H9 (cell line): Measurements from ENCODE around the gene IMPACT. TPM values are rescaled to one million over a fixed set of nuclear protein-coding genes. Genes with fewer than 3 reads are reported as not detected.

ENCODE experiments used
- DNase-seq: peaks from one replicate; pipeline ENCODE4 v3.0.0-alpha.2; 2017
- H2AFZ ChIP-seq: one replicate; pipeline ENCODE4 v1.6.1; 2013; ENCODE audit warnings: mild to moderate bottlenecking, low read length, control low read depth, moderate library complexity
- H2AK5ac ChIP-seq: 2 replicates; pipeline ENCODE4 v1.6.1; 2013; ENCODE audit warnings: low read length, control low read depth, mixed read lengths; ENCODE audit not compliant: insufficient read length
- H2BK120ac ChIP-seq: one replicate; pipeline ENCODE4 v1.6.1; 2013; ENCODE audit warnings: low read depth, mild to moderate bottlenecking, low read length, control low read depth, inconsistent platforms; ENCODE audit not compliant: poor library complexity, severe bottlenecking
- H2BK12ac ChIP-seq: 2 replicates; pipeline ENCODE4 v1.6.1; 2013; ENCODE audit warnings: low read length, control low read depth, mixed read lengths, low read depth; ENCODE audit not compliant: insufficient read length
- H2BK15ac ChIP-seq: 2 replicates; pipeline ENCODE4 v1.6.1; 2013; ENCODE audit warnings: low read depth, low read length, control low read depth
- H2BK20ac ChIP-seq: one replicate; pipeline ENCODE4 v1.6.1; 2013; ENCODE audit warnings: low read depth, mild to moderate bottlenecking, low read length, control low read depth, inconsistent platforms; ENCODE audit not compliant: poor library complexity, severe bottlenecking
- H2BK5ac ChIP-seq: 2 replicates; pipeline ENCODE4 v1.6.1; 2013; ENCODE audit warnings: low read length, control low read depth, mixed read lengths; ENCODE audit not compliant: insufficient read length
- H3K14ac ChIP-seq: 2 replicates; pipeline ENCODE4 v1.6.1; 2013; ENCODE audit warnings: low read length, control low read depth; ENCODE audit not compliant: insufficient read depth
- H3K18ac ChIP-seq: 2 replicates; pipeline ENCODE4 v1.6.1; 2013; ENCODE audit warnings: low read depth, mild to moderate bottlenecking, mixed read lengths, low read length, control low read depth; ENCODE audit not compliant: insufficient read length
- H3K23ac ChIP-seq: 2 replicates; pipeline ENCODE4 v1.6.1; 2013; ENCODE audit warnings: low read length, control low read depth, mixed read lengths, low read depth; ENCODE audit not compliant: insufficient read length
- H3K23me2 ChIP-seq: 2 replicates; pipeline ENCODE4 v1.6.1; 2013; ENCODE audit warnings: low read depth, mild to moderate bottlenecking, mixed read lengths, low read length, control low read depth; ENCODE audit not compliant: insufficient read length, poor library complexity, severe bottlenecking
- H3K27ac ChIP-seq: 2 replicates; pipeline ENCODE4 v1.5.1; 2013; ENCODE audit warnings: low read length, control low read depth, mixed read lengths, low read depth; ENCODE audit not compliant: insufficient read length
- H3K27me3 ChIP-seq: 2 replicates; pipeline ENCODE4 v1.6.1; 2013; ENCODE audit warnings: low read length, control low read depth, inconsistent platforms; ENCODE audit not compliant: insufficient read depth
- H3K4ac ChIP-seq: 2 replicates; pipeline ENCODE4 v1.6.1; 2013; ENCODE audit warnings: low read depth, mild to moderate bottlenecking, control low read depth, inconsistent platforms, low read length, moderate library complexity
- H3K4me1 ChIP-seq: 2 replicates; pipeline ENCODE4 v1.6.1; 2013; ENCODE audit warnings: low read length, control low read depth, inconsistent platforms; ENCODE audit not compliant: insufficient read depth
- H3K4me2 ChIP-seq: 2 replicates; pipeline ENCODE4 v1.6.1; 2013; ENCODE audit warnings: low read length, control low read depth, mixed read lengths; ENCODE audit not compliant: insufficient read length, insufficient read depth
- H3K56ac ChIP-seq: 2 replicates; pipeline ENCODE4 v1.6.1; 2013; ENCODE audit warnings: low read depth, mild to moderate bottlenecking, mixed read lengths, low read length, control low read depth; ENCODE audit not compliant: insufficient read length
- H3K79me1 ChIP-seq: 2 replicates; pipeline ENCODE4 v1.6.1; 2013; ENCODE audit warnings: low read depth, mild to moderate bottlenecking, moderate library complexity, low read length, control low read depth, inconsistent platforms; ENCODE audit not compliant: insufficient read depth, poor library complexity, severe bottlenecking
- H3K79me2 ChIP-seq: 2 replicates; pipeline ENCODE4 v1.6.1; 2013; ENCODE audit warnings: low read length, control low read depth, inconsistent platforms; ENCODE audit not compliant: insufficient read depth
- H3K9ac ChIP-seq: 2 replicates; pipeline ENCODE4 v1.6.1; 2013; ENCODE audit warnings: low read length, control low read depth, mixed read lengths; ENCODE audit not compliant: insufficient read length; ENCODE audit errors: extremely low read depth
- H3K9me3 ChIP-seq: one replicate; pipeline ENCODE4 v1.6.1; 2013; ENCODE audit warnings: low read depth, low read length, inconsistent platforms; ENCODE audit not compliant: control insufficient read depth
- H3T11ph ChIP-seq: one replicate; pipeline ENCODE4 v1.6.1; 2013; ENCODE audit warnings: mild to moderate bottlenecking, low read length, control low read depth, inconsistent platforms
- H4K20me1 ChIP-seq: one replicate; pipeline ENCODE4 v1.6.1; 2013; ENCODE audit not compliant: control insufficient read depth, insufficient read length, insufficient read depth
- H4K5ac ChIP-seq: 2 replicates; pipeline ENCODE4 v1.6.1; 2013; ENCODE audit warnings: low read depth, mild to moderate bottlenecking, mixed read lengths, low read length, control low read depth; ENCODE audit not compliant: insufficient read length
- H4K8ac ChIP-seq: replicated peaks from 2 replicates; pipeline ENCODE4 v1.6.1; 2013; ENCODE audit warnings: low read length, control low read depth, mixed read lengths, low read depth; ENCODE audit not compliant: insufficient read length
- H4K91ac ChIP-seq: 2 replicates; pipeline ENCODE4 v1.6.1; 2013; ENCODE audit warnings: low read depth, mild to moderate bottlenecking, moderate library complexity, mixed read lengths, low read length, control low read depth; ENCODE audit not compliant: insufficient read length
- H3K27ac Mint-ChIP-seq, 3 experiments: 2 replicates in 2 of 3; 3 replicates in 1 of 3; pipeline ENCODE4 v1.8.0; 2020 to 2021; ENCODE audit warnings: mixed read lengths in 3 of 3, mild to moderate bottlenecking in 1 of 3, moderate library complexity in 1 of 3
- H3K27me3 Mint-ChIP-seq: 2 replicates; pipeline ENCODE4 v1.8.0; 2021; ENCODE audit warnings: low read depth, mild to moderate bottlenecking, moderate library complexity, mixed read lengths
- H3K36me3 Mint-ChIP-seq, 3 experiments: 2 replicates in 2 of 3; 3 replicates in 1 of 3; pipeline ENCODE4 v1.8.0; 2020 to 2021; ENCODE audit warnings: low read depth in 3 of 3, mixed read lengths in 3 of 3; ENCODE audit not compliant: insufficient read depth in 1 of 3
- H3K4me1 Mint-ChIP-seq, 2 experiments: 2 replicates each; pipeline ENCODE4 v1.8.0; 2020; ENCODE audit warnings: mixed read lengths in 2 of 2
- H3K4me3 Mint-ChIP-seq, 2 experiments: 2 replicates in 1 of 2; 3 replicates in 1 of 2; pipeline ENCODE4 v1.8.0; 2020 to 2021; ENCODE audit warnings: mild to moderate bottlenecking in 2 of 2, mixed read lengths in 2 of 2, moderate library complexity in 1 of 2
- H3K9me3 Mint-ChIP-seq, 2 experiments: 2 replicates in 1 of 2; 3 replicates in 1 of 2; pipeline ENCODE4 v1.8.0; 2020; ENCODE audit warnings: mild to moderate bottlenecking in 2 of 2, mixed read lengths in 2 of 2, moderate library complexity in 1 of 2
- CTCF ChIP-seq: fragments of 200-600 bp; sonication (generic); conservative IDR thresholded peaks from 3 replicates; pipeline ENCODE4 v1.8.0; 2021; ENCODE audit warnings: antibody characterized with exemption, mild to moderate bottlenecking
- WGBS: extraction: QIAGEN DNeasy Blood & Tissue Kit; methylation state at CpG from one replicate; pipeline ENCODE4 v1.1.7; 2013; ENCODE audit warnings: missing lambda C conversion rate, low lambda C conversion rate, mixed read lengths; ENCODE audit not compliant: insufficient read length; ENCODE audit errors: extremely low coverage; 5-methylcytosine and 5-hydroxymethylcytosine counted together
- total RNA-seq: library from RNA; stranded (reverse); gene quantifications from 2 replicates; pipeline ENCODE4 v1.2.1, GENCODE V29; 2021

The IMPACT gene
- total RNA-seq, 1 experiment from 2014 or later, result 41.9 TPM

DNA sequence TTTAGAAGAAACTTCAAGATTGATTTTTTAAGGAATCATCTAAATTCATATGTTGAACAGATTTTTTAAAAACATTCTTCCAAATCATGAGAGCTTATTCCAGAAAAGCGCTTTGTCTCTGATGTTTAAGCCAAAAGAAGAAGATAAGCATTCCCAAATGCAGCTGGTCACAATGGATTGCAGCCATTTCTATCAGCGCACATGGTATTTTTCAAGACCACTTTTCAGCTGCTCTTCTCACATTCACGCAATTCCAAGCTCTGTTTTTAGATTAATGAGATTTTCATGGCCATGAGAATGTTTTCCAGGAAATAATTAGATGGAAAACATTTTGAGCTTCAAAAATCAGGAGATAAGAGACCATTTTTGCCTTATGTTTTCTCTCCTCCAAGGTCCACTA is 37.5 kb upstream of the IMPACT start:
- no peak overlapping the region for H3T11ph ChIP-seq
- TF ChIP-seq CTCF, result no peak
- no peak overlapping the region for H2BK120ac ChIP-seq
- H3K56ac ChIP-seq, result no peak overlapping the region
- H4K91ac ChIP-seq, result no peak overlapping the region
- no peak overlapping the region for H3K9ac ChIP-seq
- Mint-ChIP-seq H3K36me3 (peaks cover 4 to 13% (median 4%) of the 10 kb centered on the region in 3 experiments; a peak in 6 of 7 replicates), H3K27me3 (no peaks in the 10 kb centered on the region), H3K4me1 (peaks cover 5 to 11% of the 10 kb centered on the region in 2 experiments), H3K4me3 (no peak overlapping the region), H3K9me3 (no peaks in the 10 kb centered on the region), H3K27ac (peak overlapping the region in 1 of 3 experiments; percentile 57; a peak in 1 of 7 replicates)
- H3K23me2 ChIP-seq, result no peaks in the 10 kb centered on the region
- H4K5ac ChIP-seq, result no peak overlapping the region
- no peak overlapping the region for H2BK12ac ChIP-seq
- no peak overlapping the region for H3K18ac ChIP-seq
- no peak overlapping the region for H2AK5ac ChIP-seq
- H4K20me1 ChIP-seq, result no peaks in the 10 kb centered on the region
- no peak overlapping the region for H3K4me2 ChIP-seq
- H3K4ac ChIP-seq, result no peak overlapping the region
- H2BK15ac ChIP-seq, result no peak overlapping the region
- no peak overlapping the region for H3K23ac ChIP-seq
- H3K79me2 ChIP-seq, result peaks cover 6% of the 10 kb centered on the region; the same call in 1 of the 2 replicates
- H2AFZ ChIP-seq, result no peak overlapping the region
- no peak overlapping the region for H3K27ac ChIP-seq
- no peak overlapping the region for H2BK5ac ChIP-seq
- no peaks in the 10 kb centered on the region for H3K27me3 ChIP-seq
- peaks cover 5% of the 10 kb centered on the region for H3K79me1 ChIP-seq
- DNase-seq, result no peak
- WGBS, result no CpG with 5 or more reads among the region's 3 CpGs
- no peak overlapping the region for H3K14ac ChIP-seq
- no peaks in the 10 kb centered on the region for H3K4me1 ChIP-seq
- H4K8ac ChIP-seq, result no peak overlapping the region
- H3K9me3 ChIP-seq, result no peaks in the 10 kb centered on the region
- no peak overlapping the region for H2BK20ac ChIP-seq
